HG02763 (cell line): ENCODE data around the gene TMEM217.
"Not testable (repeated sequence)": the region's sequence is repeated elsewhere in the genome, so short reads cannot be mapped to it uniquely, and the experiment has no call there.

Source experiments
- ATAC-seq: cut with Tn5 transposase; IDR thresholded peaks from one replicate; pipeline ENCODE4 v1.9.1; 2021; ENCODE audit warnings: mild to moderate bottlenecking, moderate library complexity; ENCODE audit not compliant: unreplicated experiment

The TMEM217 gene

GRCh38 chr6:37187321-37188022, 70.5 kb downstream of the TMEM217 start:
- ATAC-seq: no peak

GRCh38 chr6:37185949-37186720, 71.8 kb downstream of the TMEM217 start:
- ATAC-seq: not testable (repeated sequence)

GRCh38 chr6:37182736-37183590, 75.0 kb downstream of the TMEM217 start:
- no peak for ATAC-seq

- not testable (repeated sequence) for ATAC-seq
These were observed 77.3 kb downstream of the TMEM217 start for GRCh38 chr6:37180610-37181009.

- no peak for ATAC-seq
These were observed 77.9 kb downstream of the TMEM217 start for GRCh38 chr6:37180075-37180474.

- no peak for ATAC-seq
These were observed 79.9 kb downstream of the TMEM217 start for GRCh38 chr6:37177935-37178517.

- no peak for ATAC-seq
These were observed 80.6 kb downstream of the TMEM217 start for GRCh38 chr6:37177077-37177934.

- ATAC-seq: no peak
These were observed 81.5 kb downstream of the TMEM217 start for GRCh38 chr6:37176268-37177076.

GRCh38 chr6:37175332-37176267, 82.3 kb downstream of the TMEM217 start:
- ATAC-seq: peak; percentile 28

GRCh38 chr6:37174515-37175331, 83.2 kb downstream of the TMEM217 start:
- ATAC-seq: no peak

- no peak for ATAC-seq
These were observed 83.8 kb downstream of the TMEM217 start for GRCh38 chr6:37174196-37174514.

GRCh38 chr6:37173493-37174195, 84.3 kb downstream of the TMEM217 start:
- no peak for ATAC-seq

GRCh38 chr6:37172912-37173492, 84.9 kb downstream of the TMEM217 start:
- ATAC-seq: no peak

GRCh38 chr6:37171970-37172812, 85.8 kb downstream of the TMEM217 start:
- no peak for ATAC-seq

- no peak for ATAC-seq
These were observed 86.6 kb downstream of the TMEM217 start for GRCh38 chr6:37171201-37171969.
